K562 (cell line): ENCODE measurements around the gene PPP1R37. TPM values are rescaled to one million over a fixed set of nuclear protein-coding genes. Genes with fewer than 3 reads are reported as not detected.

Source experiments
- ARNT ChIP-seq, 2 experiments: fragments of 450-650 bp; IDR thresholded peaks; 2 replicates each; pipeline ENCODE4 v1.6.1; 2016; ENCODE audit warnings: mild to moderate bottlenecking in 1 of 2
- CAMTA2 ChIP-seq: fragments of 250-450 bp; sonication (Bioruptor Pico); conservative IDR thresholded peaks from 2 replicates; pipeline ENCODE4 v1.5.1; 2022
- FUS ChIP-seq: fragments of 200-400 bp; formaldehyde crosslinking; optimal IDR thresholded peaks from 2 replicates; pipeline ENCODE3; 2017; ENCODE audit warnings: low read depth, low read length
- MTF1 ChIP-seq: fragments of 250-450 bp; sonication (Bioruptor Pico); IDR thresholded peaks from 2 replicates; pipeline ENCODE4 v1.9.0; 2021; ENCODE audit warnings: moderate library complexity, mild to moderate bottlenecking, inconsistent platforms, borderline replicate concordance
- NFXL1 ChIP-seq: fragments of 450-650 bp; formaldehyde crosslinking; IDR thresholded peaks from 2 replicates; pipeline ENCODE4 v1.4.0; 2021; ENCODE audit warnings: mild to moderate bottlenecking
- POLR2AphosphoS5 ChIP-seq: IDR thresholded peaks from 2 replicates; pipeline ENCODE4 v1.6.1; 2011; ENCODE audit warnings: mild to moderate bottlenecking, low read depth, low read length, moderate library complexity; ENCODE audit not compliant: control insufficient read depth, insufficient read depth
- RB1 ChIP-seq: fragments of 450-650 bp; IDR thresholded peaks from 2 replicates; pipeline ENCODE4 v1.6.1; 2017; ENCODE audit warnings: low read depth, mild to moderate bottlenecking
- SOX6 ChIP-seq: fragments of 450-650 bp; IDR thresholded peaks from 2 replicates; pipeline ENCODE4 v1.6.1; 2014; ENCODE audit warnings: mild to moderate bottlenecking
- SP1 ChIP-seq: sonication (generic); formaldehyde crosslinking; IDR thresholded peaks from 2 replicates; pipeline ENCODE4 v1.8.1; 2022; ENCODE audit warnings: mild to moderate bottlenecking, missing genetic modification reagents
- TBL1XR1 ChIP-seq, 2 experiments: IDR thresholded peaks; 2 replicates each; pipeline ENCODE4 v1.6.1; 2012; ENCODE audit warnings: improper control_type of control experiment in 2 of 2, low read length in 2 of 2, mild to moderate bottlenecking in 1 of 2
- THRB ChIP-seq: fragments of 450-650 bp; formaldehyde crosslinking; conservative IDR thresholded peaks from 2 replicates; pipeline ENCODE4 v1.4.0; 2022; ENCODE audit warnings: mild to moderate bottlenecking, missing genetic modification characterization
- ZNF217 ChIP-seq: sonication (generic); formaldehyde crosslinking; IDR thresholded peaks from 2 replicates; pipeline ENCODE4 v1.8.0; 2022; ENCODE audit warnings: mild to moderate bottlenecking, missing genetic modification reagents
- ZNF224 ChIP-seq: sonication (generic); formaldehyde crosslinking; IDR thresholded peaks from 2 replicates; pipeline ENCODE4 v1.8.0; 2022; ENCODE audit warnings: mild to moderate bottlenecking, missing genetic modification reagents
- ZNF318 ChIP-seq, 2 experiments: fragments of 450-650 bp; IDR thresholded peaks; 2 replicates each; pipeline ENCODE4 v1.6.1; 2016; ENCODE audit warnings: mild to moderate bottlenecking in 2 of 2, borderline replicate concordance in 1 of 2, low read depth in 1 of 2, moderate library complexity in 1 of 2
- ZNF324 ChIP-seq: fragments of 250-450 bp; sonication (Bioruptor Pico); IDR thresholded peaks from 2 replicates; pipeline ENCODE4 v1.4.0; 2020; ENCODE audit warnings: mild to moderate bottlenecking
- ZNF551 ChIP-seq: fragments of 250-450 bp; sonication (Bioruptor Pico); IDR thresholded peaks from 2 replicates; pipeline ENCODE4 v1.5.0; 2021; ENCODE audit warnings: mild to moderate bottlenecking, moderate library complexity
- ZNF778 ChIP-seq: fragments of 450-650 bp; formaldehyde crosslinking; IDR thresholded peaks from 2 replicates; pipeline ENCODE4 v1.4.0; 2020; ENCODE audit warnings: mild to moderate bottlenecking, moderate library complexity
- polyA plus RNA-seq, 8 experiments: library from polyadenylated mRNA; depleted of rRNA in 4 of 8; stranded (reverse) in 5 of 8; unstranded in 3 of 8; fragments of >200 nt; fragmentation: Nextera tagmentation in 2 of 8; fragmentation: Illumina TruSeq in 1 of 8; extraction: Ambion mirVana in 2 of 8; extraction: Trizol in 1 of 8; gene quantifications; 2 replicates each; pipeline versions ENCODE4 v1.2.1 to v1.2.3, GENCODE V29; 2011 to 2014; ENCODE audit warnings: inconsistent platforms in 1 of 8, missing spikeins in 1 of 8
- total RNA-seq, 7 experiments: library from RNA; depleted of rRNA in 6 of 7; stranded (reverse); fragments of >200 nt in 6 of 7; fragmentation: Illumina TruSeq in 2 of 7; extraction: Trizol in 2 of 7; gene quantifications; 2 replicates each; pipeline versions ENCODE4 v1.2.1 to v1.2.3, GENCODE V29; 2011 to 2021; ENCODE audit warnings: low replicate concordance in 1 of 7

The PPP1R37 gene
- total and polyA plus RNA-seq, 9 of the 15 experiments (the other 6 are each of a cell fraction or from before 2014, with no cell fraction given): 0.04 to 20.3 (median 7.3) TPM

GRCh38 chr19:45140144-45140503 lies 47.1 kb downstream of the PPP1R37 start (continued):
- TF ChIP-seq SP1 (CRISPR knock-in tag): no peak
- no peak for TF ChIP-seq SOX6
- TF ChIP-seq FUS: no peak
- no peak for TF ChIP-seq NFXL1 (CRISPR knock-in tag)
- no peak for TF ChIP-seq ZNF224 (CRISPR knock-in tag)
- no peak for TF ChIP-seq ZNF318 (IDR thresholded peaks at IDR 0.05; ENCODE audit: borderline replicate concordance in 1 of 2, low read depth in 1 of 2)
- TF ChIP-seq ZNF778 (CRISPR knock-in tag): no peak
- TF ChIP-seq ZNF551 (CRISPR knock-in tag): no peak
- no peak for TF ChIP-seq CAMTA2 (CRISPR knock-in tag)
- no peak for TF ChIP-seq RB1
- no peak for TF ChIP-seq ZNF324
- TF ChIP-seq POLR2AphosphoS5: no peak
- no peak for TF ChIP-seq TBL1XR1 (IDR thresholded peaks at IDR 0.05; ENCODE audit: low read length in 2 of 2)
- no peak for TF ChIP-seq ZNF217 (CRISPR knock-in tag)
- TF ChIP-seq ARNT (IDR thresholded peaks at IDR 0.05): no peak
- no peak for TF ChIP-seq MTF1 (CRISPR knock-in tag)
- no peak for TF ChIP-seq THRB (CRISPR knock-in tag)
